Measurements from ENCODE around the gene ULK3. TPM values are rescaled to one million over a fixed set of nuclear protein-coding genes. Genes with fewer than 3 reads are reported as not detected.

The ULK3 gene
- total and polyA plus RNA-seq, 2 of the 4 experiments (the other 2 are of a cell fraction): 11.8 to 22.7 TPM

DNA sequence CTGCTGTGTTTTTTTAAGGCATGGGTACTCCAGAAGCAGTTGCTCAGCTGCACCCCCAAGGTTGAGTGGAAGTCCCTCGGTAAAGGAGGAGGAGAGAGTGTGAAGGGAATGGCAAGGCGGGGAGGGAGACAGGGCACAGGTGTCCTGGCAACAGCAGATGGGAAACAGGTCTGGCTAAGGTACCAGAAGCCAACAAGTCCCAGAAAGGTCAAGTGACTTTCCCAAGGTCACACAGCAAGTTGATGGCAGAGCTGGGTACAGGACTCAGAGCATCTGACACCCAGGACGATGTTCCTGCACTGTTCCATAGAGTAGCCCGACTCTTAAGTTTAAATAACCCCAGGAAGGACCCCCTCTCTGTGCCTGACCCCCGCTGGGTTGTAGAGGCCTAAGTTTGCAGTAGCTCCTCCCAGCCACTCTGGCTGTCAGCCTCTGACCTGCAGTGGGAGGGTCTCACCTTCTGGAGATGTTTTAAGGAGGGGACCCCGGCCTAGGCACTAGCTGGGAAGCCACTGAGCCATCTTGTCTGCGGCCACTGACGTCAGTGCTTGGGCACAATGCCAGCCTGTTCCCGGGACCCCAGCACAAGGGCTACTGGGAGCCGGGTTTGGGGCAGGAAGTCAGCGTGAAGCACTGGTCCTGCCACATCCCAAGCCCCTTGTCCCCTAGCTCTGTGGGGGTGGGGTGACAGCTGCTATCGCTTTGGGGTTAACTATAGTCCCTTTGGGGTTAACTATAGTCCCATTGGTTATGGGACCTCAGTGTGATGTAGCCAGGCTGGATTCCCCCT, 50.5 kb downstream of the ULK3 start (continued):
- TF ChIP-seq, protein P1, sequence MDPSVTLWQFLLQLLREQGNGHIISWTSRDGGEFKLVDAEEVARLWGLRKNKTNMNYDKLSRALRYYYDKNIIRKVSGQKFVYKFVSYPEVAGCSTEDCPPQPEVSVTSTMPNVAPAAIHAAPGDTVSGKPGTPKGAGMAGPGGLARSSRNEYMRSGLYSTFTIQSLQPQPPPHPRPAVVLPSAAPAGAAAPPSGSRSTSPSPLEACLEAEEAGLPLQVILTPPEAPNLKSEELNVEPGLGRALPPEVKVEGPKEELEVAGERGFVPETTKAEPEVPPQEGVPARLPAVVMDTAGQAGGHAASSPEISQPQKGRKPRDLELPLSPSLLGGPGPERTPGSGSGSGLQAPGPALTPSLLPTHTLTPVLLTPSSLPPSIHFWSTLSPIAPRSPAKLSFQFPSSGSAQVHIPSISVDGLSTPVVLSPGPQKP (IDR thresholded peaks at IDR 0.05; ENCODE audit: borderline replicate concordance, low read depth, low read length): no peak

DNA sequence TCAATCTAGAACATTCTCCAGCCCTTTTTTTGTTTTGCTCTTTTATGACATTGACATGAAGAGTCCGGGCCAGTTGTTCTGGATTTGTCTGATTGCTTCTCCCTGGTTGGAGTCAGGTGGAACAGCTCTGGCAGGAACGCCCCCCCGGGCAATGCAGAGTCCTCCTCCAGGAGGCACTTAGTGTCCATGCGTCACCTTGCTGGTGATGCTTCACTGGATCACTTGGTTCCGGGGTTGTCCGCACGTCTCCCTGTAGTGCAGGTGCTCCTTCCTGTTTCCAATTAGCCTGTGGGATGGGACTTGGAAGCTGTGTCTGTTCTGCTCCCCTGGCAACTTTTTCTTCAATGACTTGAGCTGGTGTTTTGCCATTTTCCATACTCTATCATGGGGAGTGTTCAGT, 51.3 kb downstream of the ULK3 start:
- H2BK5ac ChIP-seq (ENCODE audit: low read depth, low read length, poor library complexity, severe bottlenecking): no peak overlapping the region
- H3K27me3 ChIP-seq (ENCODE audit: control insufficient read depth, insufficient read depth, low read length): no peaks in the 10 kb centered on the region
- no peak overlapping the region for H3K4me2 ChIP-seq (ENCODE audit: low read depth, low read length)
- no peak overlapping the region for H3K9ac ChIP-seq (ENCODE audit: low read depth, low read length)
- peaks cover 2% of the 10 kb centered on the region; the same call in 1 of the 2 replicates for H3K36me3 ChIP-seq (ENCODE audit: control insufficient read depth, insufficient read depth, low read length)
- ATAC-seq (ENCODE audit: low read depth) (no peak), DNase-seq (no peak)
- no TSS peak for BruUV-seq (replicated peaks)
- H2AK5ac ChIP-seq (ENCODE audit: low read depth, low read length): no peak overlapping the region
- ChIA-PET POLR2A (ENCODE audit: unreplicated experiment) (no interaction called here), CTCF (no interaction called here)
- WGBS, 2 experiments (ENCODE audit: extremely low coverage in 2 of 2, insufficient read length in 1 of 2): 93% methylated on average over 4 of the region's 7 CpGs; no CpG with 5 or more reads in 1 of the 2 experiments
- H2BK20ac ChIP-seq (ENCODE audit: low read depth, low read length): no peak overlapping the region
- 0 out of 2 replicates have a peak overlapping the region, but pooled peaks have one; percentile 25 for H3K23ac ChIP-seq (ENCODE audit: low read depth, low read length)
- H4K91ac ChIP-seq (ENCODE audit: insufficient read depth, low read depth, low read length): no peak overlapping the region
- in situ Hi-C loops (cut with MboI; ENCODE audit: low sequenced_read_pairs) (no loop called here), dilution Hi-C loops (cut with HindIII; ENCODE audit: low sequenced_read_pairs, unreplicated experiment) (no loop called here), intact Hi-C loops (cut with micrococcal nuclease) (no loop called here)
- H3K56ac ChIP-seq (ENCODE audit: extremely low read depth, insufficient read depth, low read length): no peak overlapping the region
- peaks cover 24% of the 10 kb centered on the region for H3K4me1 ChIP-seq (ENCODE audit: control insufficient read depth, insufficient read depth, low read length)
- no peak overlapping the region for H3K18ac ChIP-seq (ENCODE audit: low read depth, low read length)
- no peak overlapping the region for H3K4me3 ChIP-seq (ENCODE audit: insufficient read depth, low read depth, low read length)
- no peak overlapping the region for H2AK9ac ChIP-seq (replicated peaks; ENCODE audit: low read depth, low read length, poor library complexity)
- no peak overlapping the region for H3K27ac ChIP-seq (ENCODE audit: insufficient read depth, low read length)
- no peak overlapping the region for H4K8ac ChIP-seq (ENCODE audit: low read depth in 2 of 2, low read length in 2 of 2)
- peaks cover 19 to 89% of the 10 kb centered on the region in 2 experiments for H3K79me1 ChIP-seq (ENCODE audit: low read depth in 1 of 2, low read length in 2 of 2)
- H2BK15ac ChIP-seq (ENCODE audit: low read depth, low read length): no peak overlapping the region
- no peak overlapping the region for H3K4ac ChIP-seq (ENCODE audit: low read depth, low read length)
- H2AFZ ChIP-seq (replicated peaks; ENCODE audit: low read length, poor library complexity): no peak overlapping the region
- H4K20me1 ChIP-seq (ENCODE audit: insufficient read depth, low read length): peaks cover 93% of the 10 kb centered on the region
- no peak overlapping the region for H4K5ac ChIP-seq (ENCODE audit: low read depth, low read length)
- peak overlapping the region; percentile 28 for H3K14ac ChIP-seq (replicated peaks; ENCODE audit: low read depth, low read length)
- H2BK120ac ChIP-seq (ENCODE audit: low read depth, low read length): no peak overlapping the region
- H3K9me1 ChIP-seq (ENCODE audit: insufficient read depth, low read length): peaks cover 43% of the 10 kb centered on the region
- no peaks in the 10 kb centered on the region for H3K9me3 ChIP-seq (ENCODE audit: control insufficient read depth, insufficient read depth, low read length)
- TF ChIP-seq CEBPB (IDR thresholded peaks at IDR 0.05; ENCODE audit: low read depth, low read length) (no peak), RFX5 (IDR thresholded peaks at IDR 0.05; ENCODE audit: low read depth, low read length) (no peak), FOS (IDR thresholded peaks at IDR 0.05; ENCODE audit: low read depth, low read length) (no peak), RAD21 (IDR thresholded peaks at IDR 0.05; ENCODE audit: low read length) (no peak), CHD1 (IDR thresholded peaks at IDR 0.05; ENCODE audit: low read depth, low read length) (no peak), MAZ (IDR thresholded peaks at IDR 0.05; ENCODE audit: borderline replicate concordance, low read depth, low read length) (no peak), NFE2L2 (IDR thresholded peaks at IDR 0.05; ENCODE audit: low read depth, low read length) (no peak), MXI1 (IDR thresholded peaks at IDR 0.05; ENCODE audit: borderline replicate concordance, low read depth, low read length) (no peak), MAFK (IDR thresholded peaks at IDR 0.05; ENCODE audit: low read depth, low read length) (no peak), POLR2A (IDR thresholded peaks at IDR 0.05; ENCODE audit: low read depth, low read length) (no peak), BHLHE40 (IDR thresholded peaks at IDR 0.05; ENCODE audit: low read depth, low read length) (no peak)
- TF ChIP-seq, protein P2, sequence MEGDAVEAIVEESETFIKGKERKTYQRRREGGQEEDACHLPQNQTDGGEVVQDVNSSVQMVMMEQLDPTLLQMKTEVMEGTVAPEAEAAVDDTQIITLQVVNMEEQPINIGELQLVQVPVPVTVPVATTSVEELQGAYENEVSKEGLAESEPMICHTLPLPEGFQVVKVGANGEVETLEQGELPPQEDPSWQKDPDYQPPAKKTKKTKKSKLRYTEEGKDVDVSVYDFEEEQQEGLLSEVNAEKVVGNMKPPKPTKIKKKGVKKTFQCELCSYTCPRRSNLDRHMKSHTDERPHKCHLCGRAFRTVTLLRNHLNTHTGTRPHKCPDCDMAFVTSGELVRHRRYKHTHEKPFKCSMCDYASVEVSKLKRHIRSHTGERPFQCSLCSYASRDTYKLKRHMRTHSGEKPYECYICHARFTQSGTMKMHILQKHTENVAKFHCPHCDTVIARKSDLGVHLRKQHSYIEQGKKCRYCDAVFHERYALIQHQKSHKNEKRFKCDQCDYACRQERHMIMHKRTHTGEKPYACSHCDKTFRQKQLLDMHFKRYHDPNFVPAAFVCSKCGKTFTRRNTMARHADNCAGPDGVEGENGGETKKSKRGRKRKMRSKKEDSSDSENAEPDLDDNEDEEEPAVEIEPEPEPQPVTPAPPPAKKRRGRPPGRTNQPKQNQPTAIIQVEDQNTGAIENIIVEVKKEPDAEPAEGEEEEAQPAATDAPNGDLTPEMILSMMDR (conservative IDR thresholded peaks at IDR 0.05; ENCODE audit: low read depth, low read length): no peak
- TF ChIP-seq, protein P3, sequence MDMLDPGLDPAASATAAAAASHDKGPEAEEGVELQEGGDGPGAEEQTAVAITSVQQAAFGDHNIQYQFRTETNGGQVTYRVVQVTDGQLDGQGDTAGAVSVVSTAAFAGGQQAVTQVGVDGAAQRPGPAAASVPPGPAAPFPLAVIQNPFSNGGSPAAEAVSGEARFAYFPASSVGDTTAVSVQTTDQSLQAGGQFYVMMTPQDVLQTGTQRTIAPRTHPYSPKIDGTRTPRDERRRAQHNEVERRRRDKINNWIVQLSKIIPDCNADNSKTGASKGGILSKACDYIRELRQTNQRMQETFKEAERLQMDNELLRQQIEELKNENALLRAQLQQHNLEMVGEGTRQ (IDR thresholded peaks at IDR 0.05; ENCODE audit: low read depth, low read length): no peak

Measured in IMR-90 (cell line).